ENCODE data around the gene HAUS5.

The HAUS5 gene

DNA sequence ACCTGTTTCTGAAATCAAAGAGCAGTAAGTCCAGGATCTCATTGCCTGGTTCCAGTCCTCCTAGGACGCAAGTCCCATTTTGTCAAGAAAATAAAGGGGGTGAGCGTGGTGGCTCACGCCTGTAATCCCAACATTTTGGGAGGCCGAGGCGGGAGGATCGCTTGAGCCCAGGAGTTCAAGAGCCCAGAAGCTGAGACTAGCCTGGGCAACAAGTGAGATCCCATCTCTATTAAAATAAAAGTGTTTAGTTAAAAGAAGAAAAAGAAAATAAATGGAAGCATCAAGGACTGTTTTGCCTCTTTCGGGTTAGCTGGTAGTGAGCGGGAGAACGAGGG lies 344 bp upstream of the HAUS5 start:
- no peak overlapping the region for H2AFZ ChIP-seq (ENCODE audit: insufficient read depth, low read length, poor library complexity)
- H3K27ac ChIP-seq (ENCODE audit: low read depth, low read length): no peak overlapping the region
- no peak overlapping the region for H3K4ac ChIP-seq (ENCODE audit: low read depth, low read length)
- H3K4me1 ChIP-seq (ENCODE audit: control insufficient read depth in 1 of 2, insufficient read depth in 2 of 2, low read length in 2 of 2): peaks cover 2 to 7% of the 10 kb centered on the region in 2 experiments
- H3K79me2 ChIP-seq (ENCODE audit: control insufficient read depth, insufficient read depth, low read length, poor library complexity): peaks cover 4% of the 10 kb centered on the region
- H3K4me3 ChIP-seq (ENCODE audit: low read depth, low read length): no peak overlapping the region
- H3K9me3 ChIP-seq (ENCODE audit: insufficient read depth, low read depth, low read length): peaks cover 11% of the 10 kb centered on the region
- peaks cover 4% of the 10 kb centered on the region for H3K79me1 ChIP-seq (ENCODE audit: low read length)
- H3K27me3 ChIP-seq (ENCODE audit: insufficient read depth, low read length): no peaks in the 10 kb centered on the region
- peak overlapping the region; percentile 59 for H4K8ac ChIP-seq (ENCODE audit: low read depth, low read length)
- no peak for DNase-seq
- no peak overlapping the region for H4K91ac ChIP-seq (ENCODE audit: low read depth, low read length)
- H3K14ac ChIP-seq (ENCODE audit: low read length): no peak overlapping the region
- H3K36me3 ChIP-seq (ENCODE audit: control insufficient read depth in 1 of 2, insufficient read depth in 2 of 2, low read length in 2 of 2): peaks cover 12 to 18% of the 10 kb centered on the region in 2 experiments
- no peak overlapping the region for H2AK5ac ChIP-seq (ENCODE audit: low read length)
- no peak overlapping the region for H3K9ac ChIP-seq (ENCODE audit: low read length)
- no peak overlapping the region for H2BK120ac ChIP-seq (ENCODE audit: insufficient read depth, low read length, poor library complexity)
- H2BK12ac ChIP-seq (ENCODE audit: low read length): no peak overlapping the region
- peak overlapping the region; percentile 41 for H4K12ac ChIP-seq (ENCODE audit: low read depth, low read length)
- no peak overlapping the region for H3K23ac ChIP-seq (ENCODE audit: low read length)
- no peak overlapping the region for H2BK5ac ChIP-seq (ENCODE audit: low read depth, low read length, poor library complexity)
- H3K18ac ChIP-seq (ENCODE audit: low read length): no peak overlapping the region
- H3K4me2 ChIP-seq (ENCODE audit: low read length): peak overlapping the region; percentile 49
- no CpG with 5 or more reads among the region's 9 CpGs for WGBS (ENCODE audit: extremely low coverage, insufficient coverage, insufficient read length)

GRCh38 chr19:35613574-35613973 lies 1.0 kb downstream of the HAUS5 start:
- Histone ChIP-seq H3K79me2 (ENCODE audit: control insufficient read depth, insufficient read depth, low read length, poor library complexity) (peaks cover 4% of the 10 kb centered on the region), H3K9me3 (ENCODE audit: insufficient read depth, low read depth, low read length) (peaks cover 8% of the 10 kb centered on the region), H3K23ac (ENCODE audit: low read length) (no peak overlapping the region), H4K12ac (ENCODE audit: low read depth, low read length) (no peak overlapping the region), H3K18ac (ENCODE audit: low read length) (no peak overlapping the region), H2BK5ac (ENCODE audit: low read depth, low read length, poor library complexity) (no peak overlapping the region), H2AFZ (ENCODE audit: insufficient read depth, low read length, poor library complexity) (no peak overlapping the region), H3K36me3 (ENCODE audit: control insufficient read depth in 1 of 2, insufficient read depth in 2 of 2, low read length in 2 of 2) (peaks cover 21 to 26% of the 10 kb centered on the region in 2 experiments), H4K91ac (ENCODE audit: low read depth, low read length) (no peak overlapping the region), H3K27ac (ENCODE audit: low read depth, low read length) (no peak overlapping the region), H3K9ac (ENCODE audit: low read length) (no peak overlapping the region), H3K27me3 (ENCODE audit: insufficient read depth, low read length) (no peaks in the 10 kb centered on the region), H2AK5ac (ENCODE audit: low read length) (no peak overlapping the region), H3K79me1 (ENCODE audit: low read length) (peaks cover 4% of the 10 kb centered on the region), H3K14ac (ENCODE audit: low read length) (no peak overlapping the region), H2BK12ac (ENCODE audit: low read length) (no peak overlapping the region), H2BK120ac (ENCODE audit: insufficient read depth, low read length, poor library complexity) (no peak overlapping the region), H3K4me1 (ENCODE audit: control insufficient read depth in 1 of 2, insufficient read depth in 2 of 2, low read length in 2 of 2) (peaks cover 2 to 7% of the 10 kb centered on the region in 2 experiments), H3K4ac (ENCODE audit: low read depth, low read length) (no peak overlapping the region), H3K4me2 (ENCODE audit: low read length) (no peak overlapping the region), H4K8ac (ENCODE audit: low read depth, low read length) (peak overlapping the region; percentile 4), H3K4me3 (ENCODE audit: low read depth, low read length) (no peak overlapping the region)
- WGBS (ENCODE audit: extremely low coverage, insufficient coverage, insufficient read length): no CpG with 5 or more reads among the region's 1 CpG
- no peak for DNase-seq

DNA sequence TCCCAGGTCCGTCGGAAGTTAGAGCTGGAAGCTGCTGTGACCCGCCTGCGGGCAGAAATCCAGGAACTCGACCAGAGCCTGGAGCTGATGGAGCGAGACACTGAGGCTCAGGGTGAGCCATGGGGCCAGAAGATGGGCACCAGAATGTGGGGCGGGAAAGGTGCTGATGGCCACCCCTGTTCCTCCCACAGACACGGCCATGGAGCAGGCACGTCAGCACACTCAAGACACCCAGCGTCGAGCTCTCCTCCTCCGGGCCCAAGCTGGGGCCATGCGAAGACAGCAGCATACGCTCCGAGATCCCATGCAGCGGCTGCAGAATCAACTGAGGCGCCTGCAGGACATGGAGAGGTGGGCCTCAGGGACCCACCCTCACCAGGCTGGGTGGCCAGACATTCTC lies 2.5 kb downstream of the HAUS5 start:
- H3K9me3 ChIP-seq (ENCODE audit: insufficient read depth, low read depth, low read length): peaks cover 5% of the 10 kb centered on the region
- no peak overlapping the region for H3K23ac ChIP-seq (ENCODE audit: low read length)
- peaks cover 4% of the 10 kb centered on the region for H3K79me1 ChIP-seq (ENCODE audit: low read length)
- no peak overlapping the region for H3K4ac ChIP-seq (ENCODE audit: low read depth, low read length)
- no peak overlapping the region for H2BK12ac ChIP-seq (ENCODE audit: low read length)
- no peak overlapping the region for H2BK120ac ChIP-seq (ENCODE audit: insufficient read depth, low read length, poor library complexity)
- H2BK5ac ChIP-seq (ENCODE audit: low read depth, low read length, poor library complexity): no peak overlapping the region
- no peak overlapping the region for H3K4me2 ChIP-seq (ENCODE audit: low read length)
- no peak overlapping the region for H3K4me3 ChIP-seq (ENCODE audit: low read depth, low read length)
- H4K12ac ChIP-seq (ENCODE audit: low read depth, low read length): no peak overlapping the region
- peaks cover 25 to 36% of the 10 kb centered on the region in 2 experiments for H3K36me3 ChIP-seq (ENCODE audit: control insufficient read depth in 1 of 2, insufficient read depth in 2 of 2, low read length in 2 of 2)
- H4K8ac ChIP-seq (ENCODE audit: low read depth, low read length): no peak overlapping the region
- no peak overlapping the region for H3K18ac ChIP-seq (ENCODE audit: low read length)
- no peak overlapping the region for H2AFZ ChIP-seq (ENCODE audit: insufficient read depth, low read length, poor library complexity)
- H3K14ac ChIP-seq (ENCODE audit: low read length): no peak overlapping the region
- no peak overlapping the region for H3K27ac ChIP-seq (ENCODE audit: low read depth, low read length)
- no peak overlapping the region for H4K91ac ChIP-seq (ENCODE audit: low read depth, low read length)
- H3K4me1 ChIP-seq (ENCODE audit: control insufficient read depth in 1 of 2, insufficient read depth in 2 of 2, low read length in 2 of 2): peaks cover 2 to 7% of the 10 kb centered on the region in 2 experiments
- no CpG with 5 or more reads among the region's 17 CpGs for WGBS (ENCODE audit: extremely low coverage, insufficient coverage, insufficient read length)
- H3K9ac ChIP-seq (ENCODE audit: low read length): no peak overlapping the region
- no peak for DNase-seq
- no peak overlapping the region for H2AK5ac ChIP-seq (ENCODE audit: low read length)
- H3K79me2 ChIP-seq (ENCODE audit: control insufficient read depth, insufficient read depth, low read length, poor library complexity): peaks cover 4% of the 10 kb centered on the region
- H3K27me3 ChIP-seq (ENCODE audit: insufficient read depth, low read length): no peaks in the 10 kb centered on the region

DNA sequence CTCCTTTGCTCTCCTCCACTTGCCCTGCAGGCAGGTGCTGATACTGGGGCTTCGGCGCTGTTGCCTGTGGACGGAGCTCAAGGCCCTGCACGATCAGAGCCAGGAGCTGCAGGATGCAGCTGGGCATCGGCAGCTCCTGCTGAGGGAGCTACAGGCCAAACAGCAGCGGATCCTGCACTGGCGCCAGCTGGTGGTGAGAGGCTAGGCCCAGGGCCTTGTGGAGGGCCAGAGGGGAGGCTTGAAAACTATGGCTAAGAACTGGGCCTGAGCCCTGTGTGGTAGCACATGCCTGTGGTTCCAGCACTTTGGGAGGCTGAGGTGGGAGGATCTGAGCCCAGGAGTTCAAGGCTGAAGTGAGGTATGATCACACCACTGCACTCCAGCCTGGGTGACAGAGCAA lies 6.3 kb downstream of the HAUS5 start:
- H3K79me2 ChIP-seq (ENCODE audit: control insufficient read depth, insufficient read depth, low read length, poor library complexity): no peaks in the 10 kb centered on the region
- H2BK5ac ChIP-seq (ENCODE audit: low read depth, low read length, poor library complexity): no peak overlapping the region
- no peak overlapping the region for H4K8ac ChIP-seq (ENCODE audit: low read depth, low read length)
- H3K4me3 ChIP-seq (ENCODE audit: low read depth, low read length): no peak overlapping the region
- no peak overlapping the region for H4K12ac ChIP-seq (ENCODE audit: low read depth, low read length)
- no CpG with 5 or more reads among the region's 7 CpGs for WGBS (ENCODE audit: extremely low coverage, insufficient coverage, insufficient read length)
- no peaks in the 10 kb centered on the region for H3K27me3 ChIP-seq (ENCODE audit: insufficient read depth, low read length)
- no peak overlapping the region for H3K9ac ChIP-seq (ENCODE audit: low read length)
- DNase-seq: no peak
- H3K23ac ChIP-seq (ENCODE audit: low read length): no peak overlapping the region
- no peak overlapping the region for H4K91ac ChIP-seq (ENCODE audit: low read depth, low read length)
- no peak overlapping the region for H3K27ac ChIP-seq (ENCODE audit: low read depth, low read length)
- no peak overlapping the region for H3K18ac ChIP-seq (ENCODE audit: low read length)
- H3K4ac ChIP-seq (ENCODE audit: low read depth, low read length): no peak overlapping the region
- no peaks in the 10 kb centered on the region for H3K4me1 ChIP-seq (ENCODE audit: control insufficient read depth in 1 of 2, insufficient read depth in 2 of 2, low read length in 2 of 2)
- H2BK120ac ChIP-seq (ENCODE audit: insufficient read depth, low read length, poor library complexity): no peak overlapping the region
- H2BK12ac ChIP-seq (ENCODE audit: low read length): no peak overlapping the region
- no peaks in the 10 kb centered on the region for H3K79me1 ChIP-seq (ENCODE audit: low read length)
- no peak overlapping the region for H2AFZ ChIP-seq (ENCODE audit: insufficient read depth, low read length, poor library complexity)
- H2AK5ac ChIP-seq (ENCODE audit: low read length): no peak overlapping the region
- H3K9me3 ChIP-seq (ENCODE audit: insufficient read depth, low read depth, low read length): peaks cover 2% of the 10 kb centered on the region
- H3K14ac ChIP-seq (ENCODE audit: low read length): no peak overlapping the region
- peaks cover 40 to 53% of the 10 kb centered on the region in 2 experiments for H3K36me3 ChIP-seq (ENCODE audit: control insufficient read depth in 1 of 2, insufficient read depth in 2 of 2, low read length in 2 of 2)
- H3K4me2 ChIP-seq (ENCODE audit: low read length): no peak overlapping the region
